C4-2B (cell line): Measurements from ENCODE around the gene ZNF618.

Source experiments
- ZFX ChIP-seq: fragments of 450-650 bp; IDR thresholded peaks from 2 replicates; pipeline ENCODE4 v1.6.1; 2017
- TF ChIP-seq, protein P1 (sequence below): fragments of 450-650 bp; conservative IDR thresholded peaks from 2 replicates; pipeline ENCODE4 v1.5.1; 2017; ENCODE audit warnings: mild to moderate bottlenecking

DNA sequence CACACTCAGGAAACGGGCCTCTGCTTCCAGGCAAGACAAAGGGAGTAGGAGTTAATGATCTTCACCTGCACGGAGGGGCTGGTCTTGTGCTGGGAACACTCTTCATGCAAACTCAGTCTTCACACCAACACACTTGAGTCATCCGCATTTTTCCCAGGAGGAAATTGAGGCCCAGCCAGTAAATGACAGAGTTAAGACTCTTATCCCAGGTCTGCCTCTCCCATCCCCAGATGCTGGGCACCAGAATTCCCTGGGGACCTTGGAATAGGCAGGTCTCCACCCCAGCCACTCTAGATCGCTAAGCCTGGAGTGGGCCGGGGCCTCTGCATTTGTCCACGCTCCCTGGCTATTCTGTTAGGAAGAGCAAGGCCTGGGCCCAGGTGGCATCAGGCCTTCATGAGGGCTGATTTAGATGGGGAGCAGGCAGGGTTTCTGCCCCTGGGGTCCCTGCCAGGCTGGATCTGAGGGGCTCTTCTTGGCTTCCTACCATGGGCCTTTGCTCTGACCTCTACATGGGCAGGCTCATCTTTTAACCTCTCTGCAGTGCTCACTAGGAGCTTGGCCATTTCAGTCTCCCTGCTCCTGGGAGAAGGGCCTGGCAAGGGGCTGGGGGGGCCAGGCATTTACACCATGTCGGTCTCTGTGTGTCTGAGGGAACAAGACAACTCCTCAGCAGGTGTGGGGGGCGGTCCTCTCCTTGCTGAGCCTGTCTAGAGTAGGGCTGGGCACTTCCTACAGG lies 124.7 kb downstream of the ZNF618 start:
- no peak for TF ChIP-seq ZFX
- TF ChIP-seq, protein P1, sequence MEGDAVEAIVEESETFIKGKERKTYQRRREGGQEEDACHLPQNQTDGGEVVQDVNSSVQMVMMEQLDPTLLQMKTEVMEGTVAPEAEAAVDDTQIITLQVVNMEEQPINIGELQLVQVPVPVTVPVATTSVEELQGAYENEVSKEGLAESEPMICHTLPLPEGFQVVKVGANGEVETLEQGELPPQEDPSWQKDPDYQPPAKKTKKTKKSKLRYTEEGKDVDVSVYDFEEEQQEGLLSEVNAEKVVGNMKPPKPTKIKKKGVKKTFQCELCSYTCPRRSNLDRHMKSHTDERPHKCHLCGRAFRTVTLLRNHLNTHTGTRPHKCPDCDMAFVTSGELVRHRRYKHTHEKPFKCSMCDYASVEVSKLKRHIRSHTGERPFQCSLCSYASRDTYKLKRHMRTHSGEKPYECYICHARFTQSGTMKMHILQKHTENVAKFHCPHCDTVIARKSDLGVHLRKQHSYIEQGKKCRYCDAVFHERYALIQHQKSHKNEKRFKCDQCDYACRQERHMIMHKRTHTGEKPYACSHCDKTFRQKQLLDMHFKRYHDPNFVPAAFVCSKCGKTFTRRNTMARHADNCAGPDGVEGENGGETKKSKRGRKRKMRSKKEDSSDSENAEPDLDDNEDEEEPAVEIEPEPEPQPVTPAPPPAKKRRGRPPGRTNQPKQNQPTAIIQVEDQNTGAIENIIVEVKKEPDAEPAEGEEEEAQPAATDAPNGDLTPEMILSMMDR = no peak
